ENCODE measurements around the gene LEO1.
A peak's percentile ranks its signal among the peaks of the same experiment; 100 is the strongest.

The LEO1 gene

GRCh38 chr15:51971375-51972133 is at the start of gene LEO1:
LEO1 (minus strand) TSS chr15:51971778; CDS start chr15:51971745, 33 bp downstream.
- peak; percentile 97 for DNase-seq (ENCODE audit: low read depth)
- TF ChIP-seq, protein P1, sequence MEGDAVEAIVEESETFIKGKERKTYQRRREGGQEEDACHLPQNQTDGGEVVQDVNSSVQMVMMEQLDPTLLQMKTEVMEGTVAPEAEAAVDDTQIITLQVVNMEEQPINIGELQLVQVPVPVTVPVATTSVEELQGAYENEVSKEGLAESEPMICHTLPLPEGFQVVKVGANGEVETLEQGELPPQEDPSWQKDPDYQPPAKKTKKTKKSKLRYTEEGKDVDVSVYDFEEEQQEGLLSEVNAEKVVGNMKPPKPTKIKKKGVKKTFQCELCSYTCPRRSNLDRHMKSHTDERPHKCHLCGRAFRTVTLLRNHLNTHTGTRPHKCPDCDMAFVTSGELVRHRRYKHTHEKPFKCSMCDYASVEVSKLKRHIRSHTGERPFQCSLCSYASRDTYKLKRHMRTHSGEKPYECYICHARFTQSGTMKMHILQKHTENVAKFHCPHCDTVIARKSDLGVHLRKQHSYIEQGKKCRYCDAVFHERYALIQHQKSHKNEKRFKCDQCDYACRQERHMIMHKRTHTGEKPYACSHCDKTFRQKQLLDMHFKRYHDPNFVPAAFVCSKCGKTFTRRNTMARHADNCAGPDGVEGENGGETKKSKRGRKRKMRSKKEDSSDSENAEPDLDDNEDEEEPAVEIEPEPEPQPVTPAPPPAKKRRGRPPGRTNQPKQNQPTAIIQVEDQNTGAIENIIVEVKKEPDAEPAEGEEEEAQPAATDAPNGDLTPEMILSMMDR (IDR thresholded peaks at IDR 0.05; ENCODE audit: low read depth, low read length, missing control alignments): peak; percentile 39
- H3K4me3 ChIP-seq (ENCODE audit: low read depth, low read length): peak within 1 kb of the TSS; percentile 99

DNA sequence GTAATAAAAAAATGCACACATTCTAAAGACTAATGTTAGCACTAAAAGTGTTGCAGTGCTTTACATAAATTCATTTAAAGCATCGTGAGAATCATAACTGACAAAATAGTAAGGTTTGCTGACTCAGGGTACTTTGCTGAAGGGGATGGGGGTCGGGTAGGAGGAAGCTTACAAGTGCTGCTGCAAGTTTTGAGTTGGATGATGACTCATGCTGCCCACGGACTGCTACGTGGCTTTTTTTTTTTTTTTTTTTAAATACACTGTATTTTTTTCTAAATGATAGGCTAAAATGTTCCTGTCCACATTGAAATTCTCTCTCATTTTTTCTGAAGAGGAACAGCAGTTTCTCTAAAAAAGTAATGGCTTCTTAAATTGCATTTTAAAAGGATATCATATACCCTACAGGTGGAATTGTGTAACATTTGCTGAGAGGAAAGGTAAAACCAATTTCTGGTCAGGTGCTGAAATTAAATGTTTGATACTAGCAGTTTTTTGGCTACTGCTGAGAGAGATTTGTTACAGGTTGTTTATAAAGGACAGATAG is 49.6 kb upstream of the LEO1 start:
- TF ChIP-seq, protein P1 (IDR thresholded peaks at IDR 0.05; ENCODE audit: low read depth, low read length, missing control alignments): no peak

DNA sequence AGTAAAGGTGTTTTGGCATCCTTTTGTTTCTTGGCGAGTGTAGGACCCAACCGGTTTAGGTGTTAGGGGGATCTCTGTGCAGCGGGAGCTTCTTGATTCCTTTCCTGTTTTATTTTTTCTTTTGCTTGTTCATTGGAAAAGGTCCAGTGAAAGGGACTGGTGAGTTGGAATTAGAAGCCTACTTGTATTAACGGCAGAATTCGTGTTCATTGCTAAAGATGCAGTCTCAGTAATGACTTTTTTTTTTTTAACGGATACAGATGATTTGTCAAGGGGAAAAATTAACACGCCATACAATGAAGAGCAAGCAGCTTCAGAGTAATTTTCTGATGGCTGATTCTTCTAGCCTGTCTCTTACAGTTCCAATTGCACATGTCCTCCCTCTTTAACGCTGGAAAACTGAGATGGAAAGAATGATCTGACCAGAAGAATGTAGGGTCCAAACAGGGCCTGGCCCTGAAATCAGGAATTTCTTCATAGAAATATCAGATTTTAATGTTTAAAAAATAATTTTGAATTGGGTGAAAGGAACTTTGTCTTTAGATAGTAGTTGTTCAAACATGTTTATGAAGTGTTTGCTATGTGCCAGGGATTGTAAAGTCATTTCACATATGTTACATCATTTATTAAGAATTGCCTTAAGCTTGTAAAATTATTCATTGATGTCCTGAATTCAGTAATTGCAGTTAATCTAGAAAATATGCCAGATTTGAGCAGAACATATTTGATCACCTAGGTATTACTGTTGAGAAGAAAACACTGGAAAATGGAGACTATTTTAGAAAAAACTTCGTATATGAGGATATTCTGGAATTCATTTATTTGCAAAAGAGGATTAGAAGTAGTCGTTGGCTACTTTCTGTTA is 48.9 kb upstream of the LEO1 start:
- no peak for DNase-seq (ENCODE audit: low read depth)
- TF ChIP-seq, protein P1 (IDR thresholded peaks at IDR 0.05; ENCODE audit: low read depth, low read length, missing control alignments): no peak
- H3K4me3 ChIP-seq (ENCODE audit: low read depth, low read length): peak overlapping the region; percentile 66

More for the DNA sequence above, 49.6 kb upstream of the LEO1 start:
- peak; percentile 83 for DNase-seq (ENCODE audit: low read depth)
- H3K4me3 ChIP-seq (ENCODE audit: low read depth, low read length): peak overlapping the region; percentile 66; the same call in 1 of the 2 replicates

- no peak for DNase-seq (ENCODE audit: low read depth)
- TF ChIP-seq, protein P1 (IDR thresholded peaks at IDR 0.05; ENCODE audit: low read depth, low read length, missing control alignments): no peak
- peak overlapping the region; percentile 66 for H3K4me3 ChIP-seq (ENCODE audit: low read depth, low read length)
These were observed 48.0 kb upstream of the LEO1 start for GRCh38 chr15:52019394-52020220.

GRCh38 chr15:52018693-52019393 is 47.3 kb upstream of the LEO1 start, which contains the start of gene MAPK6:
MAPK6 (plus strand) TSS chr15:52019219; CDS start chr15:52046461, 27,242 bp downstream.
- peak; percentile 75 for DNase-seq (ENCODE audit: low read depth)
- H3K4me3 ChIP-seq (ENCODE audit: low read depth, low read length): peak within 1 kb of the TSS; percentile 66
- TF ChIP-seq, protein P1 (IDR thresholded peaks at IDR 0.05; ENCODE audit: low read depth, low read length, missing control alignments): no peak

Measured in GM12864 (cell line).